ENCODE results near the gene PRKG1.

PRKG1 gene

DNA sequence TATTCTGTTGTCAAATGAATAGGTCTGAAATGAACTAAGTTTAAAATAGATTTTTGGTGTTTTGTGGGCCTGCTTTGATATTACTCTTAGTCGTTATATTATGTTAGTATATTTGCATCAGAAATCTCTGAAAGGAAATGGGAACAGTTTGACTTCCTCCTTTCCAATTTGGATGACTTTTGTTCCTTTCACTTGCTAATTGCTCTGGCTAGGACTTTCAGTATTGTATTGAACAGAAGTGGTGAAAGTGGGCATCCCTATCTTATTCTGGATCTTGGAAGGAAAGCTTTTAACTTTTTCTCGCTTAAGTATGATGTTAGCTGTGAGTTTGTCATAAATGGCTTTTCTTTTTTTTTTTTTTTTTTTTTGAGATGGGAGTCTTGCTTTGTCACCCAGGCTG lies 966.2 kb downstream of the PRKG1 start:
- no peaks in the 10 kb centered on the region for H3K36me3 ChIP-seq (ENCODE audit: insufficient read depth, low read length)
- no peak overlapping the region for H2AFZ ChIP-seq (ENCODE audit: low read length)
- H4K20me1 ChIP-seq (ENCODE audit: insufficient read depth, low read length, poor library complexity, severe bottlenecking) = no peaks in the 10 kb centered on the region
- H3K27me3 ChIP-seq (ENCODE audit: insufficient read depth, low read length, poor library complexity, severe bottlenecking) = no peaks in the 10 kb centered on the region
- H3K9me2 ChIP-seq (replicated peaks; ENCODE audit: low read depth, low read length) = no peaks in the 10 kb centered on the region
- no peak overlapping the region for H3K4me2 ChIP-seq (ENCODE audit: low read depth, low read length, poor library complexity, severe bottlenecking)
- H3K9ac ChIP-seq (ENCODE audit: low read depth, low read length, poor library complexity, severe bottlenecking) = no peak overlapping the region
- H3K4me3 ChIP-seq (ENCODE audit: low read length, poor library complexity, severe bottlenecking) = no peak overlapping the region
- H3K9me3 ChIP-seq (ENCODE audit: insufficient read depth, low read depth, low read length) = no peaks in the 10 kb centered on the region
- H3F3A ChIP-seq (ENCODE audit: low read depth) = no peaks in the 10 kb centered on the region
- H3K4me1 ChIP-seq (ENCODE audit: insufficient read depth, low read length, poor library complexity, severe bottlenecking) = no peaks in the 10 kb centered on the region
- H3K79me2 ChIP-seq (ENCODE audit: insufficient read depth, low read length) = no peaks in the 10 kb centered on the region
- TF ChIP-seq, protein P1, sequence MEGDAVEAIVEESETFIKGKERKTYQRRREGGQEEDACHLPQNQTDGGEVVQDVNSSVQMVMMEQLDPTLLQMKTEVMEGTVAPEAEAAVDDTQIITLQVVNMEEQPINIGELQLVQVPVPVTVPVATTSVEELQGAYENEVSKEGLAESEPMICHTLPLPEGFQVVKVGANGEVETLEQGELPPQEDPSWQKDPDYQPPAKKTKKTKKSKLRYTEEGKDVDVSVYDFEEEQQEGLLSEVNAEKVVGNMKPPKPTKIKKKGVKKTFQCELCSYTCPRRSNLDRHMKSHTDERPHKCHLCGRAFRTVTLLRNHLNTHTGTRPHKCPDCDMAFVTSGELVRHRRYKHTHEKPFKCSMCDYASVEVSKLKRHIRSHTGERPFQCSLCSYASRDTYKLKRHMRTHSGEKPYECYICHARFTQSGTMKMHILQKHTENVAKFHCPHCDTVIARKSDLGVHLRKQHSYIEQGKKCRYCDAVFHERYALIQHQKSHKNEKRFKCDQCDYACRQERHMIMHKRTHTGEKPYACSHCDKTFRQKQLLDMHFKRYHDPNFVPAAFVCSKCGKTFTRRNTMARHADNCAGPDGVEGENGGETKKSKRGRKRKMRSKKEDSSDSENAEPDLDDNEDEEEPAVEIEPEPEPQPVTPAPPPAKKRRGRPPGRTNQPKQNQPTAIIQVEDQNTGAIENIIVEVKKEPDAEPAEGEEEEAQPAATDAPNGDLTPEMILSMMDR (conservative IDR thresholded peaks at IDR 0.05; ENCODE audit: low read length) = no peak
- TF ChIP-seq EZH2phosphoT487 (IDR thresholded peaks at IDR 0.05; ENCODE audit: borderline replicate concordance) = no peak

DNA sequence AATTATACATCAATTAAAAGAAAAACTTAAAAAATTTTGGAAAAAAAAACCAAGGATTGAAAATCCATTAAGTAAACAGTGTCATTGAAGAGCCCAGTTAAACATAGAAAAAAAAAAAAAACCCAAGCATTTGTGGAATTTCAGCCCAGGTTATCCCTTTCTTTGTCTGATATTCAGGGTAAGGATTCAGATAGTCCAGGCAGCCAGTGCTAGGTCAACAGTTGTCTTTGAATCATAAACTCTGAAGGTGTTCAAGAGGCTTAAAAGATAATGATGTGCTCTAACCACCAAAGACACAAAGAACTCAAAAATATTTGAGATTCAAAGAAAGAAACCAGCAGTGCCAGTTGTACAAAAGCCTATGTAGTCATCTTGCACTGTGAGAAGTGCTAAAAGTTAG lies 969.5 kb downstream of the PRKG1 start:
- H3K36me3 ChIP-seq (ENCODE audit: insufficient read depth, low read length) = no peaks in the 10 kb centered on the region
- H3K9me2 ChIP-seq (replicated peaks; ENCODE audit: low read depth, low read length) = no peaks in the 10 kb centered on the region
- H2AFZ ChIP-seq (ENCODE audit: low read length) = no peak overlapping the region
- TF ChIP-seq, protein P1 (conservative IDR thresholded peaks at IDR 0.05; ENCODE audit: low read length) = no peak
- TF ChIP-seq EZH2phosphoT487 (IDR thresholded peaks at IDR 0.05; ENCODE audit: borderline replicate concordance) = no peak
- no peaks in the 10 kb centered on the region for H3K9me3 ChIP-seq (ENCODE audit: insufficient read depth, low read depth, low read length)
- H3K27me3 ChIP-seq (ENCODE audit: insufficient read depth, low read length, poor library complexity, severe bottlenecking) = no peaks in the 10 kb centered on the region
- H3F3A ChIP-seq (ENCODE audit: low read depth) = no peaks in the 10 kb centered on the region
- no peaks in the 10 kb centered on the region for H3K4me1 ChIP-seq (ENCODE audit: insufficient read depth, low read length, poor library complexity, severe bottlenecking)
- H3K79me2 ChIP-seq (ENCODE audit: insufficient read depth, low read length) = no peaks in the 10 kb centered on the region
- no peaks in the 10 kb centered on the region for H4K20me1 ChIP-seq (ENCODE audit: insufficient read depth, low read length, poor library complexity, severe bottlenecking)
- no peak overlapping the region for H3K9ac ChIP-seq (ENCODE audit: low read depth, low read length, poor library complexity, severe bottlenecking)
- no peak overlapping the region for H3K4me3 ChIP-seq (ENCODE audit: low read length, poor library complexity, severe bottlenecking)
- no peak overlapping the region for H3K4me2 ChIP-seq (ENCODE audit: low read depth, low read length, poor library complexity, severe bottlenecking)

DNA sequence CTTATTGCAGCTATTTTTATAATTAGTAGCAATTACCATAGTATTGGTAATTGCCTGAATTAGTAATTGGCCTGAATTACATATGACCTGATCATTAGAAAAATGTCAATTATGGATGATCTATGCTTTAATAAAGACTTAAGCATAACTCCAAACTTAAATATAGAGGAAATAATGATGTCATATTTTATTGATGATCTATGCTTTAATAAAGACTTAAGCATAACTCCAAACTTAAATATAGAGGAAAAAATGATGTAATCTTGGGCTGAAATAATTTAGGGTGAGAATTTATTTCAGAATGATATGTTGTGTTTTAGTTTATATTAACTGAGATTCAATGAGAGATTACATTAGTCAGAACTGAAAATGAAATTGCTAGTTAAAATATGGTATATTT lies 973.8 kb downstream of the PRKG1 start:
- no peaks in the 10 kb centered on the region for H3K36me3 ChIP-seq (ENCODE audit: insufficient read depth, low read length)
- no peak overlapping the region for H3K9ac ChIP-seq (ENCODE audit: low read depth, low read length, poor library complexity, severe bottlenecking)
- H3K4me3 ChIP-seq (ENCODE audit: low read length, poor library complexity, severe bottlenecking) = no peak overlapping the region
- no peak overlapping the region for H3K4me2 ChIP-seq (ENCODE audit: low read depth, low read length, poor library complexity, severe bottlenecking)
- no peaks in the 10 kb centered on the region for H3K79me2 ChIP-seq (ENCODE audit: insufficient read depth, low read length)
- TF ChIP-seq EZH2phosphoT487 (IDR thresholded peaks at IDR 0.05; ENCODE audit: borderline replicate concordance) = no peak
- TF ChIP-seq, protein P1 (conservative IDR thresholded peaks at IDR 0.05; ENCODE audit: low read length) = no peak
- H3K9me2 ChIP-seq (replicated peaks; ENCODE audit: low read depth, low read length) = no peaks in the 10 kb centered on the region
- no peaks in the 10 kb centered on the region for H3F3A ChIP-seq (ENCODE audit: low read depth)
- no peaks in the 10 kb centered on the region for H3K27me3 ChIP-seq (ENCODE audit: insufficient read depth, low read length, poor library complexity, severe bottlenecking)
- H4K20me1 ChIP-seq (ENCODE audit: insufficient read depth, low read length, poor library complexity, severe bottlenecking) = no peaks in the 10 kb centered on the region
- no peaks in the 10 kb centered on the region for H3K9me3 ChIP-seq (ENCODE audit: insufficient read depth, low read depth, low read length)
- H2AFZ ChIP-seq (ENCODE audit: low read length) = no peak overlapping the region
- no peaks in the 10 kb centered on the region for H3K4me1 ChIP-seq (ENCODE audit: insufficient read depth, low read length, poor library complexity, severe bottlenecking)

Measured in Loucy (cell line).